HG02759 (cell line): ENCODE measurements around the gene SP3.

Experiments used
- ATAC-seq: cut with Tn5 transposase; IDR thresholded peaks from one replicate; pipeline ENCODE4 v1.9.1; 2021; ENCODE audit warnings: mild to moderate bottlenecking, moderate library complexity; ENCODE audit not compliant: unreplicated experiment

The SP3 gene

DNA sequence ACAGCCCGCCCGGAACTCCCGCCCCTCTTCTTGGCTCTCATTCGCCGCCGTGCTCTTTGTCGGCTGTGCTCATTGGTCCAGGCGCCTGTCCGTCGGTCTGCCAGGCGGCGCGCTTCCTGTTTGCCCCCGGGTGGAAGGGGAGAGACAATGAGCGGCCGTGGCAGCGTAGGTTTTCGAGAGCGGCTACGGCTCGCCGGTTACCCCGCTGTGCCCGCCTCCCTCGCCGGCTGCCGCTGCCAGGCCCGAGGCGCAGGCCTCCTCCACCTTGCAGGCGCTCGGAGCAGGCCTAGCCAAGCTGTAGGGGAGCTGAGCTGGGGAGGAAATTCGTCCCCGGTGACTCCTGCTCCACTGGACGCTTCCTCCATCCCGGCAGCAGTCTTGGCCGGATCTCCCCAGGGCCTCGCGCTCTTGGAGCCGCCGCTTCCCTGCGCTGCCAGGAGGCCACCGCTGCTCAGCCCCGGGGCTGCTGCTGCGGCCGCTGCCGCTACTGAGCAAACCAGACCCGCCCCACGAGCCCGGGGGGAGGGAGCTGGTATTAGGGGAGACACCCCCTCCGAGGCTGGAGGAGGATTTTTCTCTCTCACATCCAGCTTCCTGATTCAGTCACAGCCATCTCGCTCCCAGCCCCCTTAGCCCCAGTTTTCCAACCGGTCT is at the start of gene SP3:
Gene SP3, minus strand, starts transcription at position 2 of the 654 bp plus-strand sequence. CDS start 202 bp downstream, outside the sequence.
- ATAC-seq: peak; percentile 71

DNA sequence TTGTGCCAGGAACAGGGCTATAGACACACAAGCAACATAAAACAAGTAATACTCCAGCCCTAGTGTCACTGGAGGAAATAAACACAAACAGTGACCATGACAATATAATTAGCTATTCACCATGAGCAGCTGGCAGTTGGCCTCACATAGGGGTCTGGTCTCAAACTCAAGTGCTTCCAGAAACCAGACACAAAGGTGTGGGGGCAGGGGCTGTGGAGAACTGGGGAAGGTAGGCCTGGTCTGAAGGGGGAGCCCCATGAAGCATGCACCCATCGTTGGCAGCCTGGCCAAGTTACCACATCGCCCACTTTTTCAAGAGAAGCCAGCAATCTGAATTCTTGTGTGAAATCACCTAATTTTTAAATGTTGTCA is 49.5 kb upstream of the SP3 start:
- ATAC-seq: no peak

DNA sequence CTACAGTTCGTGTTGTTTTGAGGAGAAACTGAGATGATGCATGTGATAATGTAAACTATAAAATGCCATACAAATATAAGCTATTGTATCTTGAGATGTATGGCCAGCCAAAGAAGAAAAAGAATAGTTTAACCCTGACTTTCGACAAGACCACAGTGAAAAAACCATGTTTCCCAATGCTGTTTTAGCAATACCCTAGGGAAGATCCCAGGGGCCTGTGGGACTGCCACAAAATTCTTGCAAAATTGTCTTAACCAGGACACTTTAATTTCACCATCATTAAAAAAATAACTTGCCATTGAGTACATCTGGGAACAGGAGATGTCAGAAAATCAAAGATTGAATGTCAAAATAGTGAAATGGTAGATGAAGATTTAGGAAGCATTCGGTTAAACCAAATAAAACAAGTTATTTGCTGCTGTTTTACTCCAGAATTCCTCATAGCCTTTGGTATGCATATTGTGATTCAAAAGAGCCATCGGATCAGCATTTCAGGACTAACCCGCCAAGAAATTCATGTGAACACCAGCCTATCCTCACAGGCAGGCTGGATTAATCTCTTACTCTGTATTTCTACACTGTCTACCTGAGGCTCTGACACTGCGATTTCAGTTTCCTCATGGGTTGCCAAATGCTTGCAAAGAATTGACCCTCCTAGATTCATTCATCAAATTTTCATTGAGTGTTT is 49.0 kb upstream of the SP3 start:
- no peak for ATAC-seq

DNA sequence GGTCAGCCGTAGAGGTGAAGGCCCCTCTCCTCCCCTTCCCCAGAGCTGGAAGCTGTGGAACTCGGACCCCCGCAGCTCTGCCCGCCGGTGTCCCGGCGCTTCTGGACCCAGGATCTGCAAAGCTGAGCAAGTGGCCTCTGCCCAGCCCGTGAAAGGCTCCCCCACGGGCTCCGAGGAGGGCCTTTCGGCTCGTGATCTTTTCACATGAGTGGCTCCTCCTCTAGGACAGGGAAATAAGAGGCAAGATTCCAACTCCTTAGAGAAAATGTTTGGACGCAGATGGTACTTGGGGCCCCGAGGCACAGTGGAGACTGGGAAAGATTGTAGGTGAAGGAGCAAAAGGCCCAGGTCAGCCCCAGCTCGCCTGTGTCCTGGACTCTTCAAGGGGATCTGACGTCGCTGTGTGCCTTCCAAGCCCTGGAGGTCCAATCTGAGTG is 48.2 kb upstream of the SP3 start:
- ATAC-seq: no peak

DNA sequence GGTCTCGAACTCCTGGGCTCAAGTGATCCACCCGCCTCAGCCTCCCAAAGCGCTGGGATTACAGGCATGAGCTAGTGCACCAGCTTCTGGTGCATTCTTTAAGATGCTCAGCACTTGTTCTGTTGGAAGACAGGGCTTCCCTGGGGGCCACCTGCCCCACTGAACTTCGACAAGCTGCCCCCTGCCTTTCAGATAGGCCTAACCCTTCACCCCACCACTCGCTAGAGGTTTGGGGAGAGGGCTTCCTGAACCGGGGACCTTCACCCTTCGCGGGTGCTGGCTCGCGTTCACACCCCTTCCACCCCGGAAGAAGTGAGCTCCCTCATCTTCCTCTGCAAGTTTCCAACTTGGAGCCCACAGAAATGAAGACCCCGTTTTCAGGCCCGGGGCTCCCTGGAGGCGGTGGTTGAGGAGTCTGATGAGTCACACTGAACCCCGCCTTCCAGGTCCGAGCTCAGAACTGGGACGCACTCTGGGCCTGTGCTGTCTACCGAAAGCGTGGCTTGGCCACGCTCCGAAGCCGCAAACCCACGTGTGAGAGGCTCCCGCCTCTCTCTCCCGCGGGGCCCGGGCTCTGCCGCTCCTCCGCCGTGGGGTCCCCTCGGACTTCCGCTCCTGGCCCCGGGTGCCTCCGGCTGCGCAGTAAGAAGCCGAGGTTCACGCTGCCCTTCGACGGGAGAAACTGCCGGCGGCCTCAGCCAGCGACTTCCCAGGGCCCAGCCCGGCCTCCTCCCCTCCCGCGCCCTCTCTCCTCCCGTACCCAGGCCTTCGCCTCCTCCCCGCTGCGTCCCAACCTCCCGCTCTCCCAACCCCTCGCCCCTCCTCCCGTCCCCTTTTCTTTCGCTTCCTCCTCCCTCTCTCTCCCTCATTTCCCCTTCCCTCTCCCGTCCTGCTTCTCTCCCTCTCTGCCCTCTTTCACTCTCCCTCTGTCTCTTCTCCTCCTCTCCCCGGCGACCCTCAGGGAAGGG is 47.5 kb upstream of the SP3 start:
- no peak for ATAC-seq

DNA sequence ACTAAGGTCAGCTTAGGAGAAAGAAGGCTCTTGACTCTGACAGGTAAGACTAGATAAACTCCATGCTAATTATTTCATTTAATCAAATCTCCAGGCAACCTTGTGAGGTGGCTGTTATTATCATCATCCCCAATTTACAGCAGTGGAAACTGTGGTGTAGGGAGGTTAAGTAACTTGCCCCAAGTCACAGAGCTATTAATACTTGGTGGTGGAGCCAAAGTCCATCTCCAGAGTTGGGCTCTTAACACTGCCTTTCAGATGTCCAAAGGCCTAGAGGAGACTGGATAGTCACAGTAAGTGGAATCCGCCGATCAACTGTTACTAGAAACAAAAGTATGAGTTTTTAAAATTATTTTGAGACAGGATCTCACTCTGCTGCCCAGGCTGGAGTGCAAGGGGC is 46.6 kb upstream of the SP3 start:
- ATAC-seq: no peak

DNA sequence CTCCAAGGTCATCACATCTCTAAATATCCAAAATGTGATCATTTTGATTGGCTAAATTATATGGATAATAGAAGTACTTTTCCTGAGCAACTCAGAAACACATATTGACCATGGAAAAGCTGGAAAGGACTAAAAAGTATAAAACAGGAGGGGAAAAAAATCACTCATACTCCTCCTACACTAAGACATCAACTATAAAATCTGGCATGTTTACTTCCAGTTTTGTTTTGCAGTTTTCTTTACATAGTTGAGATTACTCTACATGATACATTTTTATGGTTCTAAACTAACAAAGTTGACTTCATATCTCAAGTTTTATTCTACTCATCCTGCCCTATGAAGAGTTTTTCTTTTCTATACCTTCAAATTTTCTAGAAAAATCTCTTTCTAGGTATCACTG is 46.0 kb upstream of the SP3 start:
- no peak for ATAC-seq

DNA sequence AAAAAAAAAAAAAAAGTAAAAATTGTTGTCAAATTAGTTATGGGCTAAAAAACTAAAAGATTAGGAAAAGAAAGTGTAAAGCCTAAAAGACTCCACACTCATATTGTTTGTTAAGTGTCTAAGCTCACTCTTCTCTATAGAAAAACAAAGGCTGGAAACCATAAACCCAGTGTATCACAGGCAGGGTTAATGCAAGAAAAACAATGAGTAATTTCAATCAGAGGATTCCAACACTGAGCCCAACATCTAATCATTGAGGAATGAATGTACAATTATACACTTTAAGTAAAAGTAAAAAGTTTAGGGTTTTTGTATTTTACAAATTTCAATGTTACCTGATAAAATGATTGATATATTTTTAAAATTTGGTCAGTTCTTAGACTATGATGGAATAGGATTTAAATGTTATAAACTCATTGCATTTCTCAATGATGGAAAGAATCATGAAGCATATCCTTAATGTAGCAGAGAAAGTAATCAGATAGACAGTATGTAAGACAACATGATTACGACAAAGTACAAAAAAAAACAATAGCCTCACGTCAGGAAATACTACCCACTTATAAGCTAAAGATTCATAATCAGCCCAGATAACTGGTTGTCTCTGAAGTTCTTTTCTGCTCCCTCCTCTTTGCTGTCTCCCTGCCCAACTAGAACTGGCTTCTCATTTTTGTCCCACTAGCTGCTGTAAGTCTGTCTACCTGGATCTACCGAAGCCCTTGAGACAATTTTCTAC is 44.5 kb upstream of the SP3 start:
- no peak for ATAC-seq

DNA sequence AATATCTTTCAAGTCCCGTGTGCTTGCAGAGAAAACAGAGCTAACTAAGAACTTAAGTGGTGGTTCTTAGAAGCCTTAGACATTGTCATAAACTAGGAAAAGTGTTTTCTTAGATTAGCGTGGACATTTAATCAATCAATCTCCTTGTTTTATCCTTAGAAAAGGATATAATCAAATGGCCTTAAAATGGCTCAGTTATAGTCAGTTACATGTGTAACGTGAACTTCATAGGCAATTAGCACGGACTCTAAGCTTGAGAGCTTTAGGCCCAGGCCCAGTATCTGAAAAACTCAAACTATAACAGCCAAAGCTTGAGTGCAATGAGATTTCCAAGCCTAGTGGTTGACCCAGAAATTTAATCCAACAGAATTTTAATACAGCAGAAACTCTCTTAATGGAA is 43.5 kb upstream of the SP3 start:
- ATAC-seq: no peak

DNA sequence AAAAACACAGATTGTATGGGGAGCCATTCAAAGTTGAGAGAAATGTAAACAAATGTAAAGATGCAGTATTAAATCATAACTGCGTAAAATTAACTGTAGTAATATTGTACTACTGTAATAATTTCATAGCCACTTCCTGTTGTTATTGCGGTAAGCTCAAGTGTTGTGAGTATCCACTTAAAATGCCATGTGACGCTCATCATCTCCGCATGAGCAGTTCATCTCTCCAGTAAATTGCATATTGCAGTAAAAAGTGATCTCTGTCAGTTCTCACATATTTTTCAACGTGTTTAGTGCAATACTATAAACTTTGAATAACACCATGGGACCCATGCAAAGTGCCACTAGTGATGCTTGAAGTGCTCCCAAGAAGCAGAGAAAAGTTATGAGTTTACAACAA is 41.8 kb upstream of the SP3 start:
- no peak for ATAC-seq

DNA sequence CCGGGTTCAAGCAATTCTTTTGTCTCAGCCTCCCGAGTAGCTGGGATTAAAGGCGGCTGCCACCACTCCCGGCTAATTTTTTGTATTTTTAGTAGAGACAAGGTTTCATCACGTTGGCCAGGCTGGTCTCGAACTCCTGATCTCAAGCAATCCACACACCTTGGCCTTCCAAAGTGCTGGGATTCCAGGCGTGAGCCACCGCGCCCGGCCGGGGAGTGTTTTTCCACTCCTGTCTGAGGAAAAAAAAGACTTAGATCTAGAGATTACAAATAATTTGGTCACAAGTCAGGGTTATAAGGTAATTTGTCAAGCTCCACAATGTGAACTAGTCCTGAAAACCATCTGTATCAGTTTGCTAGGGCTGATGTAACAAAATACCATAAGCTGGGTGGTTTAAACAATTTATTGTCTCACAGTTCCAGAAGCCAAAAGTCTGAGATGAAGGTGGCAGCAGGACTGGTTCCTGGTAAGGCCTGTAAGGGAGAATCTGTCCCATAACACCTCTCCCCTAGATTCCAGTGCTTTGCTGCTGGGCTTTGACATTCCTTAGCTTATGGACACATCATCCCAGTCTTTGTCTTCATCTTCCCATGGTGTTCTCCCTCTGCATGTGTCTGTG is 40.7 kb upstream of the SP3 start:
- ATAC-seq: no peak

DNA sequence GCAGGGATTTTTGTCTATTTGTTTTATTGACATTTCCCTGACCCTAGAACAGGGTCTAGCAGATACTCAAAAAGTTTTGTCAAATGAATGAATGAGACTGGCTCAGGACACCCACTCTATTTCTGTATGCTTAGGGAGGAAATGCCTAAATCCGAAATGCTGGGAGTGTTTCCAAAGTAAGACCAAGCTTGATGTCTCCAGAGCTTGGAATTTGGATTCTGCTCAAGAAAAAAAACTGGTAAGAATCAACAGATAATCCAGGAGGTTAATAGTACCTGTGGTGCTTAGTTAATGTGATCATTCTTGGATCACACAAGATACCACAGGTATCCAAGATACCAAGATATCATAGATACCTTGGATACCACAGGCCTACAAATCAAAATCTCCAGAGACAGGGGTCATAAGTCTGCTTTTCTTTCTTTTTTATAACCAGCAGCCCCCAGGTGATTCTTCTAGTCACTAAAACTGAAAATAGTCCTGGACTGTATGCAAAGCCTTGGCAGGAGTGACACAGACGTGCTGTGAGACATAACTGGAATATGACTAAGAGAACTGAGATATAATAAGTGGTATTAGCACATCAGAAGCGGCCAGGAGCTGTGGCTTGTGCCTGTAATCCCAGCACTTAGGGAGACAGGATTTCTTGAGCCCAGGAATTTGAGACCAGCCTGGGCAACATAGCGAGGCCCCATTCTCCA is 39.9 kb upstream of the SP3 start:
- ATAC-seq: peak; percentile 48

DNA sequence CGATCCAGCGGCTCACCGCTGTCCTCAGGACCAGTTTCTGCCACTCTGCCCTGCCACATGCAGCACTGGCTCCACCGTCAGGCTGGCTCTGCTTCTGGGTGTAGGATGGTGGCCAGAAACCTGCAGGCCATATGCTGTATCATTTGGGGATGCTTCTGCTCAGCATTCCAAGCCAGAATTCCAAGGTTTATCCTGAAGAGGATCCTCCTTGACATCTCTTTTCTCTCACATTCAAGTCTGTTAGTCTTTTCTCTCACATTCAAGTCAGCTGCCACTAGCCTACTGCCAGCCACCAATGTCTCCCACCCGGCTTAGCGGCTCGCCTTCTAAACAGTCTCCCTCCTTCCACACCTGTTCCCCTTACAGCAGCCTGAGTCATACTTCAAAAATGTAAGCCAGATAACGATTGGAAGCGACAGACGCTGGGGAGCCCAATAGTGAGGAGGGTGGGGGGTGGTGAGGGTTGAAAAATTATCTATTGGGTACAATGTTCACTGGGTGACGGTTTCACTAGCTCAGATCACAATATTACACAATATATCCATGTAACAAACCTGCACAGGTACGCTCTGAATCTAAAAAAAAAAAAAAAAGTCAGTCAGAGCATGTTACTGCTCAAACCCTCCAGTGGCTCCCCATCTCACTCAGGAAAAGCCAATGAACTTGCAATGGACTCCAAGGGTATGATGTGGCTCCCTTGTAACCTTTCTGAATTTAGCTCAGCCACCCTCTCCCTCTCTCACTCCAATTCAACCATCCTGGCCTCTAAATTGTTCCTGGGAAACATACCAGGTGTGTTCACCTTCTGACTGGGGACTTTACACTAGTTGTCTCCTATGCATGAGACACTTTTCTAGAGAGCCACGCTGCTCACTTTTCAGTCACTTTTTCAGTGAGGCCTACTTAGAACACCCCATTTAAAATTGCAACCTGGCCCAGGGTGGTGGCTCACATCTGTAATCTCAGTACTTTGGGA is 38.8 kb upstream of the SP3 start:
- ATAC-seq: no peak

DNA sequence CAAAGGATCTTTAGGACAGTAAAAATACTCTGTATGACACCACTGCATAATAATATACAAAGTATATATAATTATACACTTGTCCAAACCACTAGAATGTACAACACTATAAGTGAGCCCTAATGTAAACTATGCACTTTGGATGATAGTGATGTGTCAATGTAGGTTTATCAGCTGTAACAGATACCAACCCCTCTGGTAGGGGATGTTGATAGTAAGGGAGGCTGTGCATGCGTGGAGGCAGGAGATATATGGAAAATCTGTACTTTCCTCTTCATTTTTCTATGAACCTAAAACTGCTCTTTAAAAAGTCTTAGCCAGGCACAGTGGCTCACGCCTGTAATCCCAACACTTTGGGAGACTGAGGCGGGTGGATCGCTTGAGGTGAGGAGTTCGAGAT is 37.5 kb upstream of the SP3 start:
- no peak for ATAC-seq

DNA sequence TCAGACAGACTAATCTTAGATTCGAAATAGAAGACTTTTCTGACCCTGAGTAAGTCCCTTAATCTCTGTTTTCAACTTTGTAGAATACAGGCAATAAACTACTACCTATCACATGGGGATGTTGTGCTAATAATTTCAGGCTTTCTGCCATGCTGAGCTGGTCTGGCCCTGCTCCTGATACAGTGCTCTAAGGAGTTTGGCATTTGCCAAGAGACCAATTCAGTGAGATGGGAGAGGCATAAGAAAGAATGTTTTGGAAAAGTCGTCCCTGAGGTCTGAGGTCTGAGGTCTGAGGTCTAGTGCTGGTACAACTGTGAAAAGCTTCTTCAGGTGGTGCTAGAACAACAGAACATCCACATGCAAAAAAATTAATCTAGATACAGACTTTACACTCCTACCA is 35.9 kb upstream of the SP3 start:
- no peak for ATAC-seq

DNA sequence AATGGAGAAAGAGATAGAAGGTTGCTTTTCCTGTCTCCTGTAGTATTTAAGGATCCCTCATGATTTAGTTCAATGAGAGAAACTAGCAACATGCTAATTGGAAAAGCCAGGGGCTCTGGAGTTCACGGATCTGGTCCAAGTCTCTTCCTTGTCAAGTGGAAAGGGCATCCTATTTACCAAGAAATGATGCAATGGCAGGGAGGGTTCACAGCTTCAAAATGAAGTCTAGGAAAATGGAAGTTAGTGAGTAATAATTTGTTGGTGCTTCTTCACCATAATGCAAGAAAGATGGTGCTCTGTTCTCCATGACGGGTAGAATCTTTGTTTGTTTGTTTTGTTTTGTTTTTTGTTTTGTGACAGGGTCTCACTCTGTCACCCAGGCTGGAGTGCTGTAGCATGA is 34.6 kb upstream of the SP3 start:
- ATAC-seq: no peak

DNA sequence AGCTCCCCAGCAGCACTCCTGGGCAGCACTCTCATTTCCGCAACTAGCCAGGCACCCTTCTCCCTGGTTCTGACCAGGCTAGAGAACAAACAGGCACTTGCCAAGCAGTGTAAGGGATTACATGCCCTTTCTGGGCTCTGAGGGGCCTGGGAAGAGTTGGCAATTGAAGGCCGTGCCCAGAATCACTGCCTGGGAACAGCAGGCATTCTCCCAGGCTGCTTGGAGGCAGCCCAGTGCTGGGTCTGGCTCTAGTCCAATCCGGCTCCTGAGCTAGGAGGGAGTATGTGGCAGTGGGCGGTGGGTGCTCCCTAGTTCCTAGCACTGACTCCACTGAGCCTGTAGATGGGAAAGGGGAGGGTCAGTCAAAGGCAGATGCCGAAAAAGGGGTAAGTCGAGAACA is 34.1 kb upstream of the SP3 start:
- ATAC-seq: no peak

DNA sequence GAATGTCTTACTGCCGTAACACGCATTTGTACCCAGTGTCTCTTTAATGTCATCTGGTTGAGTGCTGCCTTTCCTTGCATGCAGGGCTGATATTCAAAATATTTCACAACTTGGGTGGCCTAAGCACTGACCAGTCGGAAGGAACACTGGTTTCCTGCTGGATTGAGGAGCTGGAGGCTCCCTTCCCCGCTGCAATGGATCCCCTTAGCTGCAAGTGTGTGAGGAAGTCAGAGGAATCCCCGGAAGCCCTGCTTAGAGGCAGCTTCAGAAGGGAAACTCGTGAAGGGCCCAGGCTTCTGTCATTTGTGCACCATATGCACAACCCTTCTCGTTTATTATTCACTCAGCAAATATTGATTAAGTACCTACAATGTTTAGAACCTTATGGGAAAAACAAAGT is 33.2 kb upstream of the SP3 start:
- ATAC-seq: no peak

DNA sequence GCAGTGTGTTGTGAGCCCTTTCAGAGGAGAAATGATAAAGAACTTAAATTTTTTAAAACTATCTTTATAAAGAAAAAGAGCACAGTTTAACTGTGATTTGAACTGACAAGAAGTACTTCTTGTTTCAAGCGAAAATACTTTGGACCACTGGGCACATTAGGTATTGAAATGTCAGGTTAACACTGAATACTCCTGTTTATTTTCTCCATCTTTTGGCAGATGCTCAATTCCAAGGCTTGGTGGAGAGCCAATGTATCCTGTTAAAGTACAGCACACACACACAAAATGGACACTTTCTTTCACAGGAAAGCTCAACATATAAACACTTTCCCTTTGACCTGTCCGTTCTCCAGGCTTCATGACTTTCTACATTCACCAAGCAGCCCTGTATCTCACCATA is 32.6 kb upstream of the SP3 start:
- no peak for ATAC-seq
